ENCODE measurements around the gene ADAMTSL1.

Gene ADAMTSL1

GRCh38 chr9:18941060-18941740 lies 467.2 kb downstream of the ADAMTSL1 start:
- H3K4me3 ChIP-seq (ENCODE audit: low read depth, low read length) = no peak overlapping the region
- TF ChIP-seq CTCF (IDR thresholded peaks at IDR 0.05; ENCODE audit: low read depth, low read length, missing control alignments) = no peak
- in situ Hi-C loops (cut with HindIII; ENCODE audit: low sequenced_read_pairs) = no loop called here
- no peak for DNase-seq (ENCODE audit: low read depth)

GRCh38 chr9:18942801-18943200 lies 468.8 kb downstream of the ADAMTSL1 start:
- in situ Hi-C loops (cut with HindIII; ENCODE audit: low sequenced_read_pairs) = no loop called here
- H3K4me3 ChIP-seq (ENCODE audit: low read depth, low read length) = no peak overlapping the region
- DNase-seq (ENCODE audit: low read depth) = no peak
- no peak for TF ChIP-seq CTCF (IDR thresholded peaks at IDR 0.05; ENCODE audit: low read depth, low read length, missing control alignments)

GRCh38 chr9:18947892-18948339 lies 474.0 kb downstream of the ADAMTSL1 start:
- in situ Hi-C loops (cut with HindIII; ENCODE audit: low sequenced_read_pairs) = no loop called here
- H3K4me3 ChIP-seq (ENCODE audit: low read depth, low read length) = no peak overlapping the region
- no peak for TF ChIP-seq CTCF (IDR thresholded peaks at IDR 0.05; ENCODE audit: low read depth, low read length, missing control alignments)
- DNase-seq (ENCODE audit: low read depth) = no peak

GRCh38 chr9:18951936-18952335 lies 478.0 kb downstream of the ADAMTSL1 start:
- no peak for TF ChIP-seq CTCF (IDR thresholded peaks at IDR 0.05; ENCODE audit: low read depth, low read length, missing control alignments)
- in situ Hi-C loops (cut with HindIII; ENCODE audit: low sequenced_read_pairs) = no loop called here
- no peak for DNase-seq (ENCODE audit: low read depth)
- H3K4me3 ChIP-seq (ENCODE audit: low read depth, low read length) = no peak overlapping the region

- DNase-seq (ENCODE audit: low read depth) = no peak
- in situ Hi-C loops (cut with HindIII; ENCODE audit: low sequenced_read_pairs) = no loop called here
- no peak for TF ChIP-seq CTCF (IDR thresholded peaks at IDR 0.05; ENCODE audit: low read depth, low read length, missing control alignments)
- H3K4me3 ChIP-seq (ENCODE audit: low read depth, low read length) = no peak overlapping the region
Measured at GRCh38 chr9:18955626-18956025, 481.7 kb downstream of the ADAMTSL1 start.
